CD4-positive, alpha-beta memory T cell (primary cell): ENCODE data around the gene H2AZ2. TPM values are rescaled to one million over a fixed set of nuclear protein-coding genes. Genes with fewer than 3 reads are reported as not detected.

Experiments
- CTCF ChIA-PET: fragments of 350-600 bp; sonication (Branson Sonifier 250); formaldehyde crosslinking; loops from one replicate; lab custom pipeline; 2021; ENCODE audit warnings: inconsistent platforms; ENCODE audit not compliant: partially characterized antibody; lab: Charles Lee
- POLR2A ChIA-PET: fragments of 350-600 bp; sonication (Branson Sonifier 250); formaldehyde crosslinking; loops from one replicate; lab custom pipeline; 2021; ENCODE audit not compliant: partially characterized antibody; lab: Charles Lee
- DNase-seq, 5 donors: peaks; one replicate each; pipeline versions ENCODE4 v3.0.0 to v3.0.0-alpha.2; 2020 to 2022; ENCODE audit warnings: mixed read lengths in 1 of 5
- H3K27ac ChIP-seq: one replicate; pipeline ENCODE4 v1.7.0; 2013; ENCODE audit warnings: low read depth, low read length
- H3K27me3 ChIP-seq: 2 replicates; pipeline ENCODE4 v1.7.0; 2013; ENCODE audit warnings: mild to moderate bottlenecking, low read length, moderate library complexity; ENCODE audit not compliant: insufficient read depth
- H3K36me3 ChIP-seq: 2 replicates; pipeline ENCODE4 v1.7.0; 2013; ENCODE audit warnings: mild to moderate bottlenecking, low read length, moderate library complexity; ENCODE audit not compliant: insufficient read depth
- H3K4me1 ChIP-seq: 2 replicates; pipeline ENCODE4 v1.7.0; 2013; ENCODE audit warnings: mild to moderate bottlenecking, low read length, moderate library complexity; ENCODE audit not compliant: insufficient read depth
- H3K4me3 ChIP-seq, 2 donors: one replicate each; pipeline ENCODE4 v1.7.0; 2013; ENCODE audit warnings: low read length in 2 of 2, mild to moderate bottlenecking in 1 of 2
- H3K9me3 ChIP-seq, 2 donors: one replicate each; pipeline ENCODE4 v1.7.0; 2013; ENCODE audit warnings: low read length in 2 of 2, control low read depth in 1 of 2; ENCODE audit not compliant: control insufficient read depth in 1 of 2
- H3K27ac Mint-ChIP-seq, 7 donors: one replicate each; pipeline ENCODE4 v1.8.0; 2020 to 2021; ENCODE audit warnings: mixed read lengths in 7 of 7, mild to moderate bottlenecking in 6 of 7, inconsistent platforms in 3 of 7, moderate library complexity in 3 of 7
- H3K27me3 Mint-ChIP-seq, 2 donors: one replicate each; pipeline ENCODE4 v1.8.0; 2020 to 2021; ENCODE audit warnings: mixed read lengths in 2 of 2
- H3K36me3 Mint-ChIP-seq, 2 donors: one replicate each; pipeline ENCODE4 v1.8.0; 2020 to 2021; ENCODE audit warnings: mixed read lengths in 2 of 2, inconsistent platforms in 1 of 2, mild to moderate bottlenecking in 1 of 2
- H3K4me1 Mint-ChIP-seq, 4 donors: one replicate each; pipeline ENCODE4 v1.8.0; 2020 to 2021; ENCODE audit warnings: mixed read lengths in 4 of 4, mild to moderate bottlenecking in 1 of 4
- H3K4me3 Mint-ChIP-seq, 8 donors: one replicate each; pipeline ENCODE4 v1.8.0; 2020 to 2021; ENCODE audit warnings: mixed read lengths in 8 of 8, mild to moderate bottlenecking in 7 of 8, moderate library complexity in 6 of 8, inconsistent platforms in 3 of 8
- H3K9me3 Mint-ChIP-seq, 8 donors: one replicate each; pipeline ENCODE4 v1.8.0; 2020 to 2021; ENCODE audit warnings: mixed read lengths in 8 of 8, mild to moderate bottlenecking in 5 of 8, inconsistent platforms in 3 of 8, moderate library complexity in 1 of 8
- intact Hi-C: fragments of 100-400 bp; cut with micrococcal nuclease; formaldehyde crosslinking; loops from one replicate; pipeline ENCODE4 v1.15.1; 2023
- polyA plus RNA-seq, 2 donors: library from polyadenylated mRNA; unstranded; fragments of 300-500 nt; fragmentation: Illumina TruSeq; gene quantifications; one replicate each; pipeline ENCODE4 v1.2.3, GENCODE V29; 2021
- total RNA-seq, 2 experiments: library from RNA; stranded (reverse); gene quantifications; one replicate each; pipeline ENCODE4 v1.2.3, GENCODE V29; 2021

H2AZ2 gene
- total and polyA plus RNA-seq, 4 experiments from 2014 or later = 168 to 236 (median 200) TPM

- peaks cover 5% of the 10 kb centered on the region for H3K4me1 ChIP-seq
- no peaks in the 10 kb centered on the region for H3K9me3 ChIP-seq
- no peak overlapping the region for H3K27ac ChIP-seq
- DNase-seq = no peak
- H3K27ac Mint-ChIP-seq = no peak overlapping the region
- peaks cover 0 to 3% of the 10 kb centered on the region in 2 donors for H3K27me3 Mint-ChIP-seq
- intact Hi-C loops = no loop called here
- ChIA-PET CTCF (interaction anchor here (0.6 to 8.8 kb wide), 13 partner anchors 9 to 290 kb away, joined by 3 to 160 read pairs (median 3); partner anchors contain the start of gene PURB), POLR2A (interaction anchor here (1.0 to 1.4 kb wide), 2 partner anchors 31 to 280 kb away, joined by 5 read pairs; partner anchors contain the start of gene PURB)
- no peaks in the 10 kb centered on the region for H3K36me3 ChIP-seq
- H3K9me3 Mint-ChIP-seq = no peaks in the 10 kb centered on the region
- no peaks in the 10 kb centered on the region for H3K27me3 ChIP-seq
- no peaks in the 10 kb centered on the region for H3K36me3 Mint-ChIP-seq
- no peak overlapping the region for H3K4me3 ChIP-seq
- peaks cover 3 to 6% (median 4%) of the 10 kb centered on the region in 4 donors for H3K4me1 Mint-ChIP-seq
- H3K4me3 Mint-ChIP-seq = no peak overlapping the region
Measured at GRCh38 chr7:44854644-44855364, 6.9 kb upstream of the H2AZ2 start.

DNA sequence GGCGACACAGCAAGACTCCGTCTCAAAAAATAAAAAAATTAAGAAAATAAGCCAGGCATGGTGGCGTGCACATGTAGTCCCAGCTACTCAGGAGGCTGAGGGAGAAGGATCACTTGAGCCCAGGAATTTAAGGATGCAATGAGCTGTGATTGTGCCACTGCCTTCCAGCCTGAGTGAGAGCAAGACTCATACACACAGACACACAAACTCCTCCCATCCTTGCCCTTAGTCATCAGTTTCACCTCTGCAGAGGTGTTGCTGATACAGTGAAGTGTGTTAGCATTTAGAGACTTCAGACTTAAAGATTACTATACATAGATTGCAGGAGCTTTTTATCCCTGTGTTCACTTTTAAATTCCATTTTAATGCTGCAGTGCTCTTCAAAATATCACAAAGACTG is 5.5 kb upstream of the H2AZ2 start:
- POLR2A ChIA-PET = interaction anchor here (1.4 kb wide), 1 partner anchor 32 kb away, joined by 5 read pairs; the partner anchor contains the start of gene PURB
- Mint-ChIP-seq H3K27ac (no peak overlapping the region), H3K27me3 (peaks cover 0 to 3% of the 10 kb centered on the region in 2 donors), H3K4me1 (peaks cover 4 to 8% (median 5%) of the 10 kb centered on the region in 4 donors), H3K9me3 (no peaks in the 10 kb centered on the region), H3K36me3 (no peaks in the 10 kb centered on the region), H3K4me3 (no peak overlapping the region)
- Histone ChIP-seq H3K4me1 (peaks cover 5% of the 10 kb centered on the region), H3K27me3 (no peaks in the 10 kb centered on the region), H3K36me3 (no peaks in the 10 kb centered on the region), H3K9me3 (no peaks in the 10 kb centered on the region), H3K4me3 (no peak overlapping the region), H3K27ac (no peak overlapping the region)
- intact Hi-C loops = no loop called here
- DNase-seq = no peak
- CTCF ChIA-PET = interaction anchor here (0.8 to 8.8 kb wide), 3 partner anchors 22 to 282 kb away, joined by 3 to 159 read pairs (median 4); no protein-coding TSS in a partner anchor

- Histone ChIP-seq H3K36me3 (no peaks in the 10 kb centered on the region), H3K9me3 (no peaks in the 10 kb centered on the region), H3K27me3 (no peaks in the 10 kb centered on the region), H3K4me3 (no peak overlapping the region), H3K4me1 (peaks cover 5% of the 10 kb centered on the region), H3K27ac (no peak overlapping the region)
- Mint-ChIP-seq H3K27ac (no peak overlapping the region), H3K4me1 (peaks cover 6 to 13% (median 6%) of the 10 kb centered on the region in 4 donors), H3K27me3 (peaks cover 0 to 4% of the 10 kb centered on the region in 2 donors), H3K36me3 (peaks cover 0 to 3% of the 10 kb centered on the region in 2 donors), H3K9me3 (peaks cover 0 to 2% (median 0%) of the 10 kb centered on the region in 8 donors), H3K4me3 (no peak overlapping the region)
- POLR2A ChIA-PET = interaction anchor here (2.5 kb wide), 1 partner anchor 270 kb away, joined by 9 read pairs; the partner anchor contains the start of gene TMED4
- no peak for DNase-seq
- CTCF ChIA-PET = interaction anchor here (1.1 to 1.9 kb wide), 2 partner anchors 67 to 70 kb away, joined by 3 to 8 read pairs; no protein-coding TSS in a partner anchor
- intact Hi-C loops = no loop called here
Measured at GRCh38 chr7:44852590-44852989, 4.7 kb upstream of the H2AZ2 start.

DNA sequence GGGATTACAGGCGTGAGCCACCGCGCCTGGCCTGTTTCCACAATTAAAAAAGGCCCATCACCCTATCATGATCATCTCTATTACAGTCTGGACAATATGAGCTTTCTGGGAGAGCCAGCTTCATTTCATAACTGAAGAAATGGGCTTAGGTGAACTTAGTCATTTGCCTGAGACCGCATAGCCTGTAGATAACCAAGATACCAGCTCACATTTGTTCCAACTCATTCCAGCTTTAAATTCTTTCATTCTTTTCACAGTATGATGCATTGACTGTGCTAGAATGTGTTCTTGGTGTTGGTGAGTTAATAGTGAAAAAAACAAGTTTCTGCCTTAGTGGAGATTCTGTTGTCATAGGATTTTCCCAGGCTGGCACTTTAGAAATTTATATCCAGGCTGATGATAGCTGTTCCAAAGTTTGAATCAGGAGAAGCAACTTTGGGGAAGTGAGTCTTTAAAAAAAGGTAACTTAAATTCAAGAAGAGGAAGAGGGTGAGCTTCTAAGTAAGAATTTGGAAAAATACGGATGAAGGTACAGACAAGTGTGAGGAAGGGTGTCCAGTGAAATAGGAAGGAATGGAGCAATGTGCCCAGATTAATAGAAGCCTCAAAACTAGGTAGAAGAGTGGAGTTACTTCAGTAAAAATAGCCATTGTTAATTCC is 2.1 kb upstream of the H2AZ2 start:
- Histone ChIP-seq H3K9me3 (no peaks in the 10 kb centered on the region), H3K4me1 (peaks cover 10% of the 10 kb centered on the region), H3K4me3 (no peak overlapping the region), H3K27ac (no peak overlapping the region), H3K36me3 (no peaks in the 10 kb centered on the region), H3K27me3 (no peaks in the 10 kb centered on the region)
- Mint-ChIP-seq H3K4me1 (peaks cover 11 to 32% (median 12%) of the 10 kb centered on the region in 4 donors), H3K27ac (peak overlapping the region in 3 of 7 donors; percentile 4 to 99 (median 97)), H3K27me3 (peaks cover 0 to 1% of the 10 kb centered on the region in 2 donors), H3K9me3 (peaks cover 0 to 2% (median 0%) of the 10 kb centered on the region in 8 donors), H3K36me3 (peaks cover 0 to 12% of the 10 kb centered on the region in 2 donors), H3K4me3 (peak overlapping the region in 6 of 8 donors; percentile 40 to 93 (median 56))
- CTCF ChIA-PET = interaction anchor here (0.8 to 3.7 kb wide), 8 partner anchors 7 to 361 kb away, joined by 3 to 21 read pairs (median 6); partner anchors contain the start of gene TMED4
- intact Hi-C loops = loop anchor here (5.0 kb wide), 1 partner anchor 148 kb away; no protein-coding TSS in a partner anchor
- POLR2A ChIA-PET = interaction anchor here (1.2 to 5.2 kb wide), 5 partner anchors 32 to 269 kb away, joined by 4 to 65 read pairs (median 12); partner anchors contain the start of genes OGDH, PURB and TMED4
- no peak for DNase-seq

DNA sequence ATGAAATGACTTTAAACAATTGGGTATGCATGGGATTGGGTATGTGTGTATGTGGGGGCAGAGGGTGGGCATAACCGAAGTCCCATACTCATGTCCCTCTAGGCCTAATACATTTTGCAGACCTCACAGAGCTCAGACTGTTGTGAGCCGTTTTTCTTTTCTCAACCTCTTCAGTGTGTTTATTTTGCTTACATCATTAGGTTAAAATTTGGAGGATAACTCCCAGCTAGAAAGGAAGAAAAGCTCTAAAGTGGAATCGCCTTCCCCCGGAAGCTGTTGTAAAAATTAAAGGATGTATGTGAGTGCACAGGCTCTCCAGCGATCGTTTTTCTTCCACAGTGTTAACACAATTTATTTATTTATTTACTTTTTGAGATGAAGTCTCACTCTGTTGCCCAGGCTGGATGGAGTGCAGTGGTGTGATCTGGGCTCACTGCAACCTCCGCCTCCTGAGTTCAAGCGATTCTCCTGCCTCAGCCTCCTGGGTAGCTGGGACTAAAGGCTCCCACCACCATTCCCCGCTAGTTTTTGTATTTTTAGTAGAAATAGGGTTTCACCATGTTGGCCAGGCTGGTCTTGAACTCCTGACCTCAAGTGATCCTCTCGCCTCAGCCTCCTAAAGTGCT is 1.5 kb upstream of the H2AZ2 start:
- peaks cover 0 to 2% (median 0%) of the 10 kb centered on the region in 8 donors for H3K9me3 Mint-ChIP-seq
- H3K4me3 Mint-ChIP-seq = peak overlapping the region; percentile 27 to 96 (median 92)
- ChIA-PET CTCF (interaction anchor here (0.8 to 3.7 kb wide), 10 partner anchors 8 to 360 kb away, joined by 3 to 26 read pairs (median 7); partner anchors contain the start of genes PURB and TMED4), POLR2A (interaction anchor here (1.2 to 5.2 kb wide), 11 partner anchors 33 to 287 kb away, joined by 3 to 65 read pairs (median 16); partner anchors contain the start of genes DDX56, OGDH, PURB and TMED4)
- no peak overlapping the region for H3K4me3 ChIP-seq
- H3K27me3 Mint-ChIP-seq = peaks cover 0 to 1% of the 10 kb centered on the region in 2 donors
- H3K9me3 ChIP-seq = no peaks in the 10 kb centered on the region
- H3K4me1 ChIP-seq = peaks cover 16% of the 10 kb centered on the region
- no peaks in the 10 kb centered on the region for H3K36me3 ChIP-seq
- H3K27ac ChIP-seq = no peak overlapping the region
- H3K27ac Mint-ChIP-seq = peak overlapping the region; percentile 84 to 100 (median 97)
- no peaks in the 10 kb centered on the region for H3K27me3 ChIP-seq
- intact Hi-C loops = loop anchor here (5.0 kb wide), 1 partner anchor 147 kb away; no protein-coding TSS in a partner anchor
- peaks cover 12 to 39% (median 18%) of the 10 kb centered on the region in 4 donors for H3K4me1 Mint-ChIP-seq
- H3K36me3 Mint-ChIP-seq = peaks cover 0 to 12% of the 10 kb centered on the region in 2 donors
- no peak for DNase-seq

DNA sequence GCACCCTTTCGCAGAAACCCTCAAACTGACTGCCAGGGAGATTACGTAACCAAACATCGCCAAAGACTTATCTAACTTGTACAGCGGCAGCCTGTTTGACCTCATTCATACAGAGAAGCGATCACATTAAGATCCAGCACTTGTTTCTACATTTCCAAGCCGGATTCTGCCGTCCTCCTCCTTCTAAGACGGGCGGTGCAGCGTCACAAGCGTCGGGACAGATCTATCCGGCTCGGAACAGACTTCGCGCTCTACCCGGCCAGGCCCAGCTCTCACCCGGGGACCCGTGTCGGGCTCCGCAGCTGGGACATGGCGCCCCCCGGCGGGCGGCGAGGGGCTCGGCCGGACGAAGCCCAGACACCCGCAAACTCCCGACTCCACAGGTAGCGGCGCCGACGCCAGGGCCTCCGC is 373 bp downstream of the H2AZ2 start:
- Mint-ChIP-seq H3K36me3 (peaks cover 2 to 16% of the 10 kb centered on the region in 2 donors), H3K9me3 (peaks cover 0 to 2% (median 0%) of the 10 kb centered on the region in 8 donors), H3K4me1 (peaks cover 18 to 46% (median 25%) of the 10 kb centered on the region in 4 donors), H3K4me3 (peak overlapping the region; percentile 87 to 98 (median 96)), H3K27me3 (peaks cover 0 to 1% of the 10 kb centered on the region in 2 donors), H3K27ac (peak overlapping the region; percentile 97 to 100 (median 100))
- ChIA-PET POLR2A (interaction anchor here (0.7 to 5.2 kb wide), 30 partner anchors 9 to 921 kb away, joined by 3 to 65 read pairs (median 10); partner anchors contain the start of genes DDX56, NUDCD3, OGDH and PPIA), CTCF (interaction anchor here (0.6 to 3.7 kb wide), 19 partner anchors 9 to 289 kb away, joined by 3 to 34 read pairs (median 3); partner anchors contain the start of genes OGDH, PURB and TMED4)
- no peaks in the 10 kb centered on the region for H3K27me3 ChIP-seq
- peak; percentile 91 to 93 (median 92) for DNase-seq
- H3K4me3 ChIP-seq = peak overlapping the region; percentile 49 to 62
- H3K9me3 ChIP-seq = no peaks in the 10 kb centered on the region
- H3K27ac ChIP-seq = peak overlapping the region; percentile 90
- intact Hi-C loops = loop anchor here (1.0 to 5.0 kb wide), 5 partner anchors 99 to 259 kb away; partner anchors contain the start of genes OGDH and ZMIZ2
- peaks cover 29% of the 10 kb centered on the region for H3K4me1 ChIP-seq
- peaks cover under 1% of the 10 kb centered on the region for H3K36me3 ChIP-seq
